Transverse colon (tissue), 4 donors: ENCODE results near the gene MSH3. TPM values are rescaled to one million over a fixed set of nuclear protein-coding genes. Genes with fewer than 3 reads are reported as not detected.

Experiments used
- DNase-seq: peaks from one replicate; pipeline ENCODE4 v3.0.0-alpha.2; 2019
- H3K27ac ChIP-seq, 4 donors: fragments of 200-600 bp; sonication (generic); 2 replicates each; pipeline ENCODE4 v1.5.1; 2016 to 2018; ENCODE audit warnings: inconsistent platforms in 4 of 4
- H3K27me3 ChIP-seq: fragments of 200-600 bp; sonication (generic); 2 replicates; pipeline ENCODE4 v1.5.1; 2017; ENCODE audit warnings: inconsistent platforms
- H3K36me3 ChIP-seq, 4 donors: fragments of 200-600 bp; sonication (generic); 2 replicates each; pipeline ENCODE4 v1.5.1; 2017 to 2019; ENCODE audit warnings: inconsistent platforms in 4 of 4
- H3K4me1 ChIP-seq, 4 donors: fragments of 200-600 bp; sonication (generic); 2 replicates each; pipeline ENCODE4 v1.5.1; 2017 to 2020; ENCODE audit warnings: inconsistent platforms in 4 of 4
- H3K4me3 ChIP-seq, 4 donors: fragments of 200-600 bp; sonication (generic); 1 replicate in 1 of 4; 2 replicates in 3 of 4; pipeline versions ENCODE4 v1.5.1 to v1.6.1; 2017 to 2019; ENCODE audit warnings: inconsistent platforms in 4 of 4
- H3K9me3 ChIP-seq, 2 donors: fragments of 200-600 bp; sonication (generic); 2 replicates each; pipeline ENCODE4 v1.5.1; 2017 to 2019; ENCODE audit warnings: inconsistent platforms in 2 of 2
- CTCF ChIP-seq, 5 experiments: fragments of 200-600 bp in 3 of 5; fragments of 450-650 bp in 2 of 5; sonication (generic) in 3 of 5; IDR thresholded peaks; 1 replicate in 2 of 5; 2 replicates in 3 of 5; pipeline ENCODE4 v1.5.1; 2016 to 2017; ENCODE audit warnings: antibody characterized with exemption in 5 of 5, inconsistent platforms in 3 of 5, mild to moderate bottlenecking in 2 of 5, moderate library complexity in 1 of 5
- EP300 ChIP-seq: sonication (generic); formaldehyde crosslinking; IDR thresholded peaks from one replicate; pipeline ENCODE4 v1.6.1; 2017; ENCODE audit warnings: antibody characterized with exemption, low read depth
- POLR2A ChIP-seq: fragments of 450-650 bp; IDR thresholded peaks from one replicate; pipeline ENCODE4 v1.6.1; 2016; ENCODE audit warnings: antibody characterized with exemption, mild to moderate bottlenecking, moderate library complexity
- POLR2AphosphoS5 ChIP-seq, 3 donors: sonication (generic); formaldehyde crosslinking; IDR thresholded peaks; one replicate each; pipeline ENCODE4 v1.6.1; 2016; ENCODE audit warnings: antibody characterized with exemption in 3 of 3
- WGBS, 2 donors: methylation state at CpG; one replicate each; pipeline ENCODE4 v1.1.5; 2018; ENCODE audit warnings: low coverage in 1 of 2; 5-methylcytosine and 5-hydroxymethylcytosine counted together
- in situ Hi-C, 4 donors: fragments of 200-750 bp; cut with MboI; loops; one replicate each; pipeline versions ENCODE4 v1.15.0 to v1.15.1; 2017; ENCODE audit warnings: low sequenced_read_pairs in 3 of 4, low pct_ligation_motif_present in 1 of 4, low pct_unique_long_range_greater_than_20kb in 1 of 4
- intact Hi-C: fragments of 100-400 bp; cut with DNase I; formaldehyde crosslinking; loops from one replicate; pipeline ENCODE4 v1.15.1; 2023; ENCODE audit warnings: low total_unique reads
- total RNA-seq, 4 donors: library from RNA; depleted of rRNA; stranded (reverse); fragments of >200 nt; gene quantifications; one replicate each; pipeline ENCODE4 v1.1.0, GENCODE V29; 2016

MSH3 gene
- total RNA-seq, 4 donors from 2014 or later, result 6.4 to 22.2 (median 17.2) TPM

DNA sequence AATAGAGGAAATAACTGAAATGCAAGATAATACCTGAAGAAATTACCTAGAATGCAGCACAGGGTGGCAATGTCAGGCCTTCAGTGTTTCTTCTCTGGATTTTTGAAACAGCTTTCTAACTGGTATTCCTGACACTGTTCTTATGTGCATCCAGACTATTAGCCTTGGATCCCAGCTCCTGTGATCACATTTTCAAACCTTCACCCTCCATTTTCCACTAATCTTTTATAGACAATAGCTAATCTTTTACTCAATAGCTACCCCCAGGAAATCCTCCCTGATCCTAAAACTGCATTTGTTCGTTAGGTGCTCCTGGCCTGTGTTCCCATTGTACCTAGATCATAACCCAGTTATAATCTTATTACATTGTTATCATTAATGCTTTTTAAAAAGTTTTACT, 101.8 kb downstream of the MSH3 start:
- in situ Hi-C loops (no loop called here), intact Hi-C loops (no loop called here)
- no peak for DNase-seq
- Histone ChIP-seq H3K9me3 (no peaks in the 10 kb centered on the region), H3K27me3 (no peaks in the 10 kb centered on the region), H3K4me3 (no peak overlapping the region), H3K4me1 (peaks cover 0 to 3% (median 0%) of the 10 kb centered on the region in 4 donors), H3K36me3 (no peaks in the 10 kb centered on the region), H3K27ac (peak overlapping the region in 1 of 4 donors; percentile 4)
- WGBS, 2 donors, result 69 to 90% methylated on average over 1 of the region's 1 CpG
- TF ChIP-seq POLR2A, result no peak
- no peak for TF ChIP-seq EP300
- TF ChIP-seq CTCF (IDR thresholded peaks at IDR 0.05), result no peak
- no peak for TF ChIP-seq POLR2AphosphoS5 (IDR thresholded peaks at IDR 0.05)

- intact Hi-C loops, result no loop called here
- in situ Hi-C loops, result no loop called here
- Histone ChIP-seq H3K27ac (no peak overlapping the region), H3K27me3 (no peaks in the 10 kb centered on the region), H3K36me3 (no peaks in the 10 kb centered on the region), H3K4me1 (peaks cover 0 to 3% (median 0%) of the 10 kb centered on the region in 4 donors), H3K4me3 (no peak overlapping the region), H3K9me3 (no peaks in the 10 kb centered on the region)
- no peak for DNase-seq
- no peak for TF ChIP-seq CTCF (IDR thresholded peaks at IDR 0.05)
- no peak for TF ChIP-seq POLR2A
- no peak for TF ChIP-seq POLR2AphosphoS5 (IDR thresholded peaks at IDR 0.05)
- no peak for TF ChIP-seq EP300
- WGBS, 2 donors, result 67 to 83% methylated on average over 1 of the region's 1 CpG
Observed at GRCh38 chr5:80757290-80757689, 102.8 kb downstream of the MSH3 start.

GRCh38 chr5:80759866-80760577, 105.6 kb downstream of the MSH3 start:
- H3K9me3 ChIP-seq, result no peaks in the 10 kb centered on the region
- in situ Hi-C loops (no loop called here), intact Hi-C loops (no loop called here)
- H3K4me3 ChIP-seq, result no peak overlapping the region
- H3K27me3 ChIP-seq, result no peaks in the 10 kb centered on the region
- H3K36me3 ChIP-seq, result no peaks in the 10 kb centered on the region
- DNase-seq, result no peak
- H3K4me1 ChIP-seq, result peaks cover 0 to 3% (median 0%) of the 10 kb centered on the region in 4 donors
- H3K27ac ChIP-seq, result no peak overlapping the region
- no peak for TF ChIP-seq POLR2A
- TF ChIP-seq CTCF (IDR thresholded peaks at IDR 0.05), result no peak
- no peak for TF ChIP-seq EP300
- no peak for TF ChIP-seq POLR2AphosphoS5 (IDR thresholded peaks at IDR 0.05)
- 88 to 90% methylated on average over 5 of the region's 5 CpGs for WGBS, 2 donors

DNA sequence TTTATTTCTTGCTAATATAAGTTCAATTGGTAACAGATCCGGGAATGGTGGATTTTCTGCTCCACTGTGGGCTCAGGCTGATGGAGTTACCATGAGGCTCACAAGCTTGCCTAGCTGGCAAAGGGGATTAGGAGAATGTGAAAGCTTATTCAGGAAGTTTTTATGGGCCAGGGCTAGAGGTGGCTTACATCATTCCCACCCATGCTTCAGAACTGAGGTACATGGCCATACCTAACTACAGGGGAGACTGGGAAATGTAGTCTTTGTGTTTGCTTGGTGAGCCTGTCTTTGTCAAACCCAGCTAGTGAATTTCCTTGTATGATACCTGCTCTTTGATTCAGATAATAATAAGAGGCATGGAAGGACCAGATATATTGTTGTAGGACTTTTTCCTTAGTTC, 106.2 kb downstream of the MSH3 start:
- Histone ChIP-seq H3K27me3 (no peaks in the 10 kb centered on the region), H3K27ac (no peak overlapping the region), H3K4me1 (peaks cover 0 to 3% (median 0%) of the 10 kb centered on the region in 4 donors), H3K36me3 (no peaks in the 10 kb centered on the region), H3K4me3 (no peak overlapping the region), H3K9me3 (no peaks in the 10 kb centered on the region)
- in situ Hi-C loops, result no loop called here
- 100% methylated on average over 1 of the region's 1 CpG for WGBS, 2 donors
- TF ChIP-seq POLR2A, result no peak
- TF ChIP-seq CTCF (IDR thresholded peaks at IDR 0.05), result no peak
- TF ChIP-seq POLR2AphosphoS5 (IDR thresholded peaks at IDR 0.05), result no peak
- no peak for TF ChIP-seq EP300
- no peak for DNase-seq
- intact Hi-C loops, result no loop called here
